NCI-H187 treated with DMSO at 0.1 percent for 48 hours (cell line): ENCODE data around the gene NUDCD2.
"Not testable (repeated sequence)": the region's sequence is repeated elsewhere in the genome, so short reads cannot be mapped to it uniquely, and the experiment has no call there.

Experiments
- DNase-seq: peaks from one replicate; lab custom pipeline; 2025; lab: John Stamatoyannopoulos, UW

The NUDCD2 gene

GRCh38 chr5:163426128-163426527 is 33.8 kb downstream of the NUDCD2 start:
- not testable (repeated sequence) for DNase-seq

DNA sequence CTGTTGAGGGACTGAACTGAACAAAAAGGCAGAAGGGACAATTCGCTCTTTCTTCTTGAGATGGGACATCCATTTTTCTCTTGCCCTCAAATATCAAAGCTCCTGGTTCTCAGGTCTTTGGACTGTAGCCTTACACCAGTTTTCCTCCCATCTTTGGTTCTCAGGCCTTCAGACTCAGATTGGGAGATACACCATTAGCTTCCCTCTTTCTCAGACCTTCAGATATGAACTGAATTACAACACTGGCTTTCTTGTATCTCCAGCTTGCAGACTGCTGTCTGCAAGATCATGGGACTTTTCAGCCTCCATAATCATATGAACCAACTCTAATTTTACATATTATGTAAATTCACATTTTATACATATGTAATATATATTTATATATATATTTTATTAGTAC is 35.1 kb downstream of the NUDCD2 start:
- no peak for DNase-seq

GRCh38 chr5:163415673-163416072 is 44.2 kb downstream of the NUDCD2 start:
- not testable (repeated sequence) for DNase-seq

GRCh38 chr5:163410505-163410904 is 49.4 kb downstream of the NUDCD2 start:
- DNase-seq = no peak

GRCh38 chr5:163409384-163409783 is 50.5 kb downstream of the NUDCD2 start:
- DNase-seq = no peak

DNA sequence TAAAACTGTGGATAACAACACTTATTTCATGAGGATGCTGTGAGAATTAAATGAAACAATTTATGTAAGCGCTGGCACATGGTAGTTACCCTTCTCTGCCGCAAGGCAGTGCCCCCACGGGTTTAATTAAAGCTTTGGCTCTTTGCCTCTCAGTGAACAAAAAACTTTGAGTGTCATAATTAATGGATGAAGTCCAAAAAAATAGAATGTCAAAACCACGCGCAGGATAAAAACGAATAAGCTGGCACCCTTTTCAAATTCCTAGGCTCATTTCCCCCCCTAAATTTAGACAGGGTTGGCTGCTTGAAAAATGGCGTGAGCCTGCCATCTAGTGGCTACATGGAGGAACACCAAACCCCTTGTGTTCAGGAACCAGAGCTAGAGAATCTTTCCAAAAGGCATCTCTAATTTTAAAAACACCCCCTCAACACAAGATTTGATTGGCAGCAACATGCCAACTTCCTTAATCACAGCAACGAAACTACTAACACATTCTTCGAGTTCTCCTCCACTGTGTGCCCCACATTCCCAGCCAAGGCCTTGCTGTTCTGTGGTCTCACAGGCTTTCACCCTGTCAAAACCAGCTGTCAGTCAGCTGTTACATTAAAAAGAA is 51.5 kb downstream of the NUDCD2 start:
- DNase-seq = no peak

DNA sequence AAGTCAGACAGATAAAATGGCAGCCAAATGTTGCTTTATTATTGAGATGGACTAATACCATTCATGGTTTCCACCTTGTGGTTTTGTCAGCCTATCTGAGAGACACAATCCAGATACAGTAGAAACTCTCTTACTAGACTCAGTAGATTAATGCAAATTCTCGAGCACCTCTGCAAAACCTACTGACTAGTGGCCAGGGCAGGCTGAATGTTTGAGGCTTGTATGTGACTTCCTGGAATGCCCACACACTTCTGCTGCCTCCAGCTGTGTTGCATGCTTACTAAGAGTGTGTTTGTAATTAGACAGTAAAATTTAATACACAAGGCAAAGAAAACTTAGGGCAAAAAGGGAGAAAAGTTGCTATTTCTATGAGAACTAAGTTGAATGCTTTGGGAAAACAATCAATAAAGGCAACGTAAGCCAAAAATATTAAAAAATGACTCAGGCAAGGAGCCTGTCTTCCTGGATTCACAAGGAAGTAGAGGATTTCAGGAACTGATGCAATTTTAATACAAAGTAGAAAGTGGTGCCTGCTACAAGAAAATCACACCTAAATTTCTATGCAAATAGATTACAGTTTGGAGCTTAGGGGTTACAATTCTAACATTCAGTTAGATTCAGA is 52.8 kb downstream of the NUDCD2 start:
- no peak for DNase-seq

DNA sequence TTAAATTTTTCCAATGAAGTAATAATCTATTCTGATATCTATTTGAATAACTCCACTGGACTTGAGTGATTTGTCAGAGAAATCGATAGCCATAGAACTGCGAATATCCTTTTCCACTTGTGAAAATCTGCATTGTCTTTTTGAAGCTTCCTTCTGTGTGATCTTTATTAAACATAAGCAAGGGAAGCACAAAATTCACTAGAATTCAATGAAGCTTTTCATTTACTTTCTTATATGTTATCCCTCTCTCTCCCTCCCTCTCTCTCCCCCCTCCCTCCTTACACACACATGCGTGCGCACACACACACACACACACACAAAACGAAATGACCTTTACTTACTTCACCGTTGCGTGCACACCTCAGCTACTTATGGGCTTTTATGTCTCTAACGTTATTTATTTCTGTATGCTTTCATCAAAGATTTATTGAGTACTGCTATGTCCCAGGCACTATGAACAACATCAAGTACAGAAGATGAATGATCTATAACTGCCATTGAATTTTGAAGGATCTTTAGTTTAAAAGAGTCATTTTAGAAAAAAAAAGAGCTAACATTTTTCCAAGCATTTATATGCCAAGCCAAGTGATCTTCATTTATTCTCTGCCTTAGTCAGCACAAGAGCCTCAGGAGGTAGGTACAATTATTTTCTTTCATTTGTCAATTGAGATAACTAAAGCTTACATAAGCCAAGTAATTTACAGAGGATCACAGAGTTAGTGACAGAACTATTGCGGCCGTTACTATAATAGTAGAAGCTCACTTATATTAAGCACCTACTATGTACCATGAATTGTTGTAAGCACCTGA is 55.3 kb downstream of the NUDCD2 start:
- no peak for DNase-seq

DNA sequence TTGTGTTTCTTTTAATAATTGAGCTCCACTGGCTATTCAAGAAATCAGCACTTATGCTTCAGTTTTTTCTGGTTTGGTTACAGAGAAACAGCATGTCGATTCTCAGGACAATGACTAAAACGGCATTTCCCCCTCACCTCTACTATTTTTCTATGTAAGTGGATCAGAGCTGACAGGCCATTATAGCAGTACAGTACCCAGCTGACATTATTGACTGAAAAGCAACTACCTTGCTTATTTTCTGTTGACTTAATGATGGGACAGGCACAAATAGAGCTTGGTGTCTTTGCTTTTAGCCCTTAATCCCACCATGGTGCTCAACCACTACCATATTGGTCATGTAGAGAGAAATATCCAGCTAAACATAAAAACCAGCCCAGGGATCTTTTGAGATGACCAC is 57.9 kb downstream of the NUDCD2 start:
- DNase-seq = no peak

DNA sequence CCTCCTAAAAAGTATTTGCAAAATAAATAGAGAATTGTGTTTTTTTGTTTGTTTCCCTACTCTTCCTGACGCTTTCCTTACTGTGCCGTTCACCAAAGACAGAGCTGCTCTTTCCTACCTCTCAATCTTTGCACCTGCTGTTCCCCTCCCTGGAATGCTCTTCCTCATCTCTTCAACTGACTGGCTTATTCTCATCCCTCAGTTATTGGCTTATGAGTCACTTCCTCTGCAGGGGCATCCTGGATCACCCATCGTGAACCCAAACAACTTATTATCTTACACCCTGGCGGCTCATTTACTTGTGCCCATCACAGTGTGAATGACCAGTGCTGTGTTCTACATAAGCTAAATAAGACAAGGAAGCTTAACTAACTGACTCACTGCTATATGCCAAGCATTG is 58.6 kb downstream of the NUDCD2 start:
- DNase-seq = no peak

GRCh38 chr5:163399923-163400322 is 60.0 kb downstream of the NUDCD2 start:
- no peak for DNase-seq

DNA sequence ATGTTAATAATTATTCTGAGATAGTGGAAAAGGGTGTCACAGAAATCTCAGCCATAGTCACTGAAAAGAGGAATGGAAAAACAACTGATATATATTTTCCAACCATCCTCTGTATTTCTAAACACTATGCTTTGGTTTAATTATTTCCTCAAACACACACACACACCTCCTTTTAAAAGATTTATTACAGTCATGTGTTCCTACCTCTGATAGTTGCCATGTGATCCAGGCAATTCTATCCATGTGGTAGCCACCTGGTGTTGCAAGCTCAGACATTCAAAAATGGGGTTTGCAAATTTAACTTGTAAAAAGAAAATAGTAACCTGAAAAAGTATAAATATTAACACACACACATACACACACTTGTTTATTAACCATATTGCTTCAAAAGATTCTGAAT is 62.5 kb downstream of the NUDCD2 start:
- no peak for DNase-seq

DNA sequence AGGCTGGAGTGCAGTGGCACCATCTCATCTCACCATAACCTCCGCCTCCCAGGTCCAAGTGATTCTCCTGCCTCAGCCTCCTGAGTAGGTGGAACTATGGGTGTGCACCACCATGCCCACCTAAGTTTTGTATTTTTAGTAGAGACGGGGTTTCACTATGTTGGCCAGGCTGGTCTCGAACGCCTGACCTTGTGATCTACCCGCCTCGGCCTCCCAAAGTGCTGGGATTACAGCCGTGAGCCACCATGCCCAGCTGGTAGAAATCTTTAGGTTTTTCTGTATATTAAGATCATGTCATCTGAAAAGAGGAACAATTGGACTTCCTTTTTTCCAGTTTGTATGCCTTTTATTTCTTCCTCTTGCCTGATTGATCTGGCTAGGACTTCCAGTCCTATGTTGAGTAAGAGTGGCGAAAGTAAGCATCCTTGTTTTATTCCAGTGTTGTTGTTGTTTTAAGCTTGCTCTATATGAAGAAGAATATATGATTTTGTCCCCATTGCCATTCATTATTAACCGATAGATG is 63.0 kb downstream of the NUDCD2 start:
- not testable (repeated sequence) for DNase-seq
